ENCODE data around the gene OR5J2.

DNA sequence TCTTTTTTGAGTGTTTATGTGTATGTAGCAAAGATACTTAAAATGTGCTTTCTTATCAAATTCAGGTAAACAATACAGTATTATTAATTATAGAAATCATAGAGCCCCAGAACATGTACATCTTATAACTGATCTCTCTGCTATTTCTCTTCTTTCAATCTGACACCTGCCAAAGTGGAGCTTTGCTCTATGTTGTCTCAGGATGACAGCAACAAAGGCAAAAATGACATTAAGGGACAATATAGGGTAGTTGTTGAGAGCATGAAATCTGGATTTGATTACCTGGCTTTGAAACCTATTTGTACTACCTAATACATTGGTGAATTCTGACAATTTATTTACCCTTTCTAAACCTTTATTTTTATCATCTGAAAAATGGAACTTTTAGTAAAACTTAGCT is 7.0 kb downstream of the OR5J2 start:
- TF ChIP-seq, protein P1, sequence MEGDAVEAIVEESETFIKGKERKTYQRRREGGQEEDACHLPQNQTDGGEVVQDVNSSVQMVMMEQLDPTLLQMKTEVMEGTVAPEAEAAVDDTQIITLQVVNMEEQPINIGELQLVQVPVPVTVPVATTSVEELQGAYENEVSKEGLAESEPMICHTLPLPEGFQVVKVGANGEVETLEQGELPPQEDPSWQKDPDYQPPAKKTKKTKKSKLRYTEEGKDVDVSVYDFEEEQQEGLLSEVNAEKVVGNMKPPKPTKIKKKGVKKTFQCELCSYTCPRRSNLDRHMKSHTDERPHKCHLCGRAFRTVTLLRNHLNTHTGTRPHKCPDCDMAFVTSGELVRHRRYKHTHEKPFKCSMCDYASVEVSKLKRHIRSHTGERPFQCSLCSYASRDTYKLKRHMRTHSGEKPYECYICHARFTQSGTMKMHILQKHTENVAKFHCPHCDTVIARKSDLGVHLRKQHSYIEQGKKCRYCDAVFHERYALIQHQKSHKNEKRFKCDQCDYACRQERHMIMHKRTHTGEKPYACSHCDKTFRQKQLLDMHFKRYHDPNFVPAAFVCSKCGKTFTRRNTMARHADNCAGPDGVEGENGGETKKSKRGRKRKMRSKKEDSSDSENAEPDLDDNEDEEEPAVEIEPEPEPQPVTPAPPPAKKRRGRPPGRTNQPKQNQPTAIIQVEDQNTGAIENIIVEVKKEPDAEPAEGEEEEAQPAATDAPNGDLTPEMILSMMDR (conservative IDR thresholded peaks at IDR 0.05; ENCODE audit: low read depth, low read length) = no peak
- no peak for TF ChIP-seq BHLHE40 (IDR thresholded peaks at IDR 0.05; ENCODE audit: low read depth, low read length)

Measured in IMR-90 (cell line).